ENCODE measurements around the gene PLPP2.

DNA sequence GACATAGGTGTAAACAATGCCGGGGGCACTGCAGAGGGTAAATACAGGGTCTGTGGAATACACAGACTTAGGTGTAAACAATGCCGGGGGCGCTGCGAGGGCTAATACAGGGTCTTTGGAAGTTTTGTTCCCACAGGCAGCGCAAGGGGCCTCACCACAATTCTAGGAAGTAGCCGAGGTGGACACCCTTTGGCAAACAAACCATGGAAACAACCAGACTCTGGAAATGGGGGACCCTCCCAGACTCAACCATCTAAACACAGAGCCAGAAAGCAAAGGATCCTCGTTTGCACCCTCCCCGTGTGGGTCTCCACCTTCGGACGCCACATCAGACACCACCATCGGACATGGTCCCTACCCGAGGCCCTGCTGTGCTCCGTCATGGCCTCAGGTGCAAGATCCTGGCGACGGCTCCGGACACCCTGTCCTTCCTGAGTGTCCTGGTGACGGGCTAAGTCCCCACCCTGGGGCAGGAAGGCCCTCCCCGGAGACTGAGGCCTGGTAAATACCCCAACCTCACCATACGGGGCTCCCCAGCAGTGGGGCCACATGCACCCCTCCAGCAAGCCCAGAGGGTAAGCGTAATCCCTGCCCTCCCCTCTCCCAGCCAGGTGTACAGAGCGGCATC is 16.7 kb upstream of the PLPP2 start:
- TF ChIP-seq, protein P1, sequence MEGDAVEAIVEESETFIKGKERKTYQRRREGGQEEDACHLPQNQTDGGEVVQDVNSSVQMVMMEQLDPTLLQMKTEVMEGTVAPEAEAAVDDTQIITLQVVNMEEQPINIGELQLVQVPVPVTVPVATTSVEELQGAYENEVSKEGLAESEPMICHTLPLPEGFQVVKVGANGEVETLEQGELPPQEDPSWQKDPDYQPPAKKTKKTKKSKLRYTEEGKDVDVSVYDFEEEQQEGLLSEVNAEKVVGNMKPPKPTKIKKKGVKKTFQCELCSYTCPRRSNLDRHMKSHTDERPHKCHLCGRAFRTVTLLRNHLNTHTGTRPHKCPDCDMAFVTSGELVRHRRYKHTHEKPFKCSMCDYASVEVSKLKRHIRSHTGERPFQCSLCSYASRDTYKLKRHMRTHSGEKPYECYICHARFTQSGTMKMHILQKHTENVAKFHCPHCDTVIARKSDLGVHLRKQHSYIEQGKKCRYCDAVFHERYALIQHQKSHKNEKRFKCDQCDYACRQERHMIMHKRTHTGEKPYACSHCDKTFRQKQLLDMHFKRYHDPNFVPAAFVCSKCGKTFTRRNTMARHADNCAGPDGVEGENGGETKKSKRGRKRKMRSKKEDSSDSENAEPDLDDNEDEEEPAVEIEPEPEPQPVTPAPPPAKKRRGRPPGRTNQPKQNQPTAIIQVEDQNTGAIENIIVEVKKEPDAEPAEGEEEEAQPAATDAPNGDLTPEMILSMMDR (conservative IDR thresholded peaks at IDR 0.05; ENCODE audit: low read depth, low read length): no peak
- TF ChIP-seq EZH2phosphoT487 (IDR thresholded peaks at IDR 0.05; ENCODE audit: borderline replicate concordance, low read length): no peak
- no peak for TF ChIP-seq EZH2 (IDR thresholded peaks at IDR 0.05; ENCODE audit: low read length, unreplicated experiment)

Measured in PC-3 (cell line).